Keratinocyte (primary cell): ENCODE data around the gene CDR2L. TPM values are rescaled to one million over a fixed set of nuclear protein-coding genes. Genes with fewer than 3 reads are reported as not detected.

Source experiments
- DNase-seq: peaks from one replicate; pipeline ENCODE4 v3.0.0-alpha.2; 2011; ENCODE audit warnings: low read depth, missing footprints, low spot score
- FAIRE-seq: peaks from 2 replicates; lab custom pipeline; 2011; peaks lifted over from hg19 to GRCh38; lab: Jason Lieb, UNC
- H2AFZ ChIP-seq: 2 replicates; pipeline ENCODE4 v1.6.0; 2012; ENCODE audit warnings: low read length, control low read depth, inconsistent platforms; ENCODE audit not compliant: control insufficient read depth
- H3K27ac ChIP-seq: 2 replicates; pipeline ENCODE4 v1.5.1; 2011; ENCODE audit warnings: low read length; ENCODE audit not compliant: control insufficient read depth, insufficient read depth
- H3K27me3 ChIP-seq: 3 replicates; pipeline ENCODE4 v1.6.0; 2011; ENCODE audit warnings: low read length; ENCODE audit not compliant: control insufficient read depth, insufficient read depth; ENCODE audit errors: extremely low read depth
- H3K36me3 ChIP-seq, 2 experiments: 2 replicates in 1 of 2; 3 replicates in 1 of 2; pipeline ENCODE4 v1.5.1; 2011; ENCODE audit warnings: low read length in 2 of 2, mild to moderate bottlenecking in 1 of 2; ENCODE audit not compliant: control insufficient read depth in 2 of 2, insufficient read depth in 2 of 2; ENCODE audit errors: extremely low read depth in 1 of 2
- H3K4me1 ChIP-seq: 3 replicates; pipeline ENCODE4 v1.5.1; 2011; ENCODE audit warnings: low read length; ENCODE audit not compliant: control insufficient read depth, insufficient read depth; ENCODE audit errors: extremely low read depth
- H3K4me2 ChIP-seq: 3 replicates; pipeline ENCODE4 v1.6.0; 2011; ENCODE audit warnings: low read depth, low read length; ENCODE audit not compliant: control insufficient read depth, insufficient read depth; ENCODE audit errors: extremely low read depth
- H3K4me3 ChIP-seq, 3 experiments: fragments of 200-600 bp in 1 of 3; sonication (generic) in 1 of 3; 2 replicates in 2 of 3; 3 replicates in 1 of 3; pipeline ENCODE4 v1.5.1; 2011 to 2016; ENCODE audit warnings: low read length in 3 of 3, mild to moderate bottlenecking in 3 of 3, control low read depth in 2 of 3, inconsistent platforms in 1 of 3, low read depth in 1 of 3, mixed read lengths in 1 of 3, mixed run types in 1 of 3, moderate library complexity in 1 of 3; ENCODE audit not compliant: control insufficient read depth in 2 of 3, insufficient read depth in 2 of 3; ENCODE audit errors: extremely low read depth in 1 of 3
- H3K79me2 ChIP-seq: 2 replicates; pipeline ENCODE4 v1.6.0; 2012; ENCODE audit warnings: low read length; ENCODE audit not compliant: control insufficient read depth, insufficient read depth
- H3K9ac ChIP-seq: 3 replicates; pipeline ENCODE4 v1.6.0; 2011; ENCODE audit warnings: low read length; ENCODE audit not compliant: control insufficient read depth, insufficient read depth; ENCODE audit errors: extremely low read depth
- H3K9me1 ChIP-seq: 3 replicates; pipeline ENCODE4 v1.6.0; 2011; ENCODE audit warnings: low read length; ENCODE audit not compliant: control insufficient read depth, insufficient read depth; ENCODE audit errors: extremely low read depth
- H3K9me3 ChIP-seq: 2 replicates; pipeline ENCODE4 v1.5.1; 2012; ENCODE audit warnings: low read depth, low read length; ENCODE audit not compliant: control insufficient read depth
- H4K20me1 ChIP-seq: 3 replicates; pipeline ENCODE4 v1.6.0; 2011; ENCODE audit warnings: low read length; ENCODE audit not compliant: control insufficient read depth, insufficient read depth; ENCODE audit errors: extremely low read depth
- EZH2 ChIP-seq: IDR thresholded peaks from one replicate; pipeline ENCODE4 v1.6.1; 2012; ENCODE audit warnings: inconsistent platforms, mild to moderate bottlenecking, low read length, moderate library complexity
- dilution Hi-C: fragments of 300-500 bp; cut with MboI; formaldehyde crosslinking; loops from one replicate; pipeline ENCODE4 v1.7.0; 2020; ENCODE audit warnings: low sequenced_read_pairs; ENCODE audit not compliant: extremely low pct_ligation_motif_present
- polyA plus RNA-seq, 5 experiments: library from polyadenylated mRNA; depleted of rRNA in 3 of 5; stranded (reverse) in 3 of 5; stranded (forward) in 1 of 5; unstranded in 1 of 5; fragments of >200 nt; gene quantifications; 1 replicate in 1 of 5; 2 replicates in 3 of 5; 3 replicates in 1 of 5; pipeline versions ENCODE4 v1.2.1 to v1.2.3, GENCODE V29; 2011 to 2012; ENCODE audit warnings: missing spikeins in 2 of 5, low read depth in 1 of 5, low replicate concordance in 1 of 5
- TF ChIP-seq, protein P1 (sequence below), 3 experiments: IDR thresholded peaks in 1 of 3; conservative IDR thresholded peaks in 1 of 3; optimal IDR thresholded peaks in 1 of 3; 2 replicates in 2 of 3; 3 replicates in 1 of 3; pipeline versions ENCODE3 to v1.5.1; 2011; ENCODE audit warnings: low read length in 3 of 3, mild to moderate bottlenecking in 3 of 3, moderate library complexity in 2 of 3, control low read depth in 1 of 3, inconsistent platforms in 1 of 3; ENCODE audit not compliant: insufficient read depth in 2 of 3; ENCODE audit errors: extremely low read depth in 1 of 3

CDR2L gene
- polyA plus RNA-seq, 1 donor (not counting 4 experiments of a cell fraction or from before 2014, with no cell fraction given): 7.1 TPM

DNA sequence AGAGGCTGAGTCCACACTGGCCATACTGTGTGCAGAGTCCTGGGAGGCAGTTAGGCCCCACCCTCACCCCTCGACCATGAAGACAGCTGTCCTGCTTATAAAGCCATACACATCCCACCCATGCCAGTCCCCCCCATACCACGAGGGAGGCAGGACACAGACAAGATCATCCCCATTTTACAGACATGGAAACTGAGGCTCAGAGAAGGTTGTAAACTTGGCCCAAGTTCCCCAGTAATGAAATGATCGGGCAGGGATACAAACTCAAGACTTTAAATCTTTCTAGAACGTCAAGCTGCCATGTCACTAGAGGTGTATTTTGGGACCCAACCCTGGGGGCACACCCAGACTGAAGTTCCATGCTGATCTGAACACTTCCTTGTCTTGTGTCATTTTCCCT is 31.3 kb upstream of the CDR2L start:
- Histone ChIP-seq H3K9ac (no peak overlapping the region), H3K4me3 (no peak overlapping the region), H3K27ac (no peak overlapping the region), H3K4me2 (no peak overlapping the region), H4K20me1 (no peaks in the 10 kb centered on the region), H3K79me2 (no peaks in the 10 kb centered on the region), H2AFZ (no peak overlapping the region), H3K27me3 (peaks cover 6% of the 10 kb centered on the region), H3K9me1 (no peaks in the 10 kb centered on the region), H3K36me3 (no peaks in the 10 kb centered on the region), H3K9me3 (peaks cover 3% of the 10 kb centered on the region), H3K4me1 (peaks cover 4% of the 10 kb centered on the region)
- no peak for TF ChIP-seq EZH2
- TF ChIP-seq, protein P1, sequence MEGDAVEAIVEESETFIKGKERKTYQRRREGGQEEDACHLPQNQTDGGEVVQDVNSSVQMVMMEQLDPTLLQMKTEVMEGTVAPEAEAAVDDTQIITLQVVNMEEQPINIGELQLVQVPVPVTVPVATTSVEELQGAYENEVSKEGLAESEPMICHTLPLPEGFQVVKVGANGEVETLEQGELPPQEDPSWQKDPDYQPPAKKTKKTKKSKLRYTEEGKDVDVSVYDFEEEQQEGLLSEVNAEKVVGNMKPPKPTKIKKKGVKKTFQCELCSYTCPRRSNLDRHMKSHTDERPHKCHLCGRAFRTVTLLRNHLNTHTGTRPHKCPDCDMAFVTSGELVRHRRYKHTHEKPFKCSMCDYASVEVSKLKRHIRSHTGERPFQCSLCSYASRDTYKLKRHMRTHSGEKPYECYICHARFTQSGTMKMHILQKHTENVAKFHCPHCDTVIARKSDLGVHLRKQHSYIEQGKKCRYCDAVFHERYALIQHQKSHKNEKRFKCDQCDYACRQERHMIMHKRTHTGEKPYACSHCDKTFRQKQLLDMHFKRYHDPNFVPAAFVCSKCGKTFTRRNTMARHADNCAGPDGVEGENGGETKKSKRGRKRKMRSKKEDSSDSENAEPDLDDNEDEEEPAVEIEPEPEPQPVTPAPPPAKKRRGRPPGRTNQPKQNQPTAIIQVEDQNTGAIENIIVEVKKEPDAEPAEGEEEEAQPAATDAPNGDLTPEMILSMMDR (optimal IDR thresholded peaks at IDR 0.05 in 1 of 3, IDR thresholded peaks at IDR 0.05 in 1 of 3, conservative IDR thresholded peaks at IDR 0.05 in 1 of 3; ENCODE audit: extremely low read depth in 1 of 3, insufficient read depth in 2 of 3, low read length in 3 of 3): no peak
- no peak for DNase-seq
- dilution Hi-C loops: no loop called here
- FAIRE-seq: no peak

DNA sequence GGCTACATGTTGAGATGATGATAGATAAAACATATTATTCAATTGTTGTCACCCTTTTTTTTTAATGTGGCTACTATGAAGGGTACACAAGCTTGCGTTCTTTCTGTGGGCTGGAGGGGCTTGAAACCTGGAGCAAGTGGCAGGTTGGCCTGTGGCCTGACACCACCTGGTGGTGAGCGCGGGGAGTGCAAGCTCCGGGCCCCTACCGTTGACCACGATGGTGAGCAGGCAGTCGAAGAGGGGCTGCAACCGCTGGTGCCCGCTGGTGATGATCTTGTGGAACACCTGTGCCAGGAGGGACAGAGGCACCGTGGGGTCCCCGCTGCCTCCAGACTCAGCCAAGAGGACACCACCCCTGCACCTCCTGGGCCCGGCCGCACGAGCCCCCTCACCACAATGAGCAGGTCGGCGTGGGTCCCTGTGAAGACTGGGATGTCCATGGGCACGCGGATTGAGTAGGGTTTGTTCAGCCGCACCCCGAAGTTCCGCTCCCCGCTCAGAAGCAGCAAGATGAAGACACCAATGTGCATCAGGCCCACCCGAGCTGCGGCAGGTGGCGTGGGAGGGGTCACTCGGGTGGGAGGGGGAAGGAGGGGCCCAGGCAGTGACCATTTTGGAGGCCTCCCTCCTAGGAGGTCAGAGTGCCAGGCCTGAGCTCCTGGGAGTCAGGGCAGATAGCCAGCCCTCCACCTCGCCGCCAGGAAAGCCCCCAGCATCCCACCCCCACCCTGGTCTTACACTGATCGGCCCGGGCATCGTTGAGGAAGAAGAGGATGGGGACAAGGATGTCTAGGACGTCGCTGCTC is 29.3 kb upstream of the CDR2L start:
- H3K27me3 ChIP-seq: peaks cover 6% of the 10 kb centered on the region
- dilution Hi-C loops: no loop called here
- H3K4me1 ChIP-seq: peaks cover 4% of the 10 kb centered on the region
- no peaks in the 10 kb centered on the region for H3K79me2 ChIP-seq
- peaks cover 3% of the 10 kb centered on the region for H3K9me3 ChIP-seq
- no peak overlapping the region for H2AFZ ChIP-seq
- no peak for DNase-seq
- H3K9ac ChIP-seq: no peak overlapping the region
- no peak for FAIRE-seq
- H3K36me3 ChIP-seq: no peaks in the 10 kb centered on the region
- H3K27ac ChIP-seq: no peak overlapping the region
- H4K20me1 ChIP-seq: no peaks in the 10 kb centered on the region
- no peaks in the 10 kb centered on the region for H3K9me1 ChIP-seq
- TF ChIP-seq EZH2: no peak
- TF ChIP-seq, protein P1 (optimal IDR thresholded peaks at IDR 0.05 in 1 of 3, IDR thresholded peaks at IDR 0.05 in 1 of 3, conservative IDR thresholded peaks at IDR 0.05 in 1 of 3; ENCODE audit: extremely low read depth in 1 of 3, insufficient read depth in 2 of 3, low read length in 3 of 3): peak; percentile 86 to 96 (median 94)
- no peak overlapping the region for H3K4me3 ChIP-seq
- H3K4me2 ChIP-seq: no peak overlapping the region
